Measurements from ENCODE around the gene TOX3.

- TF ChIP-seq EP300 (IDR thresholded peaks at IDR 0.05) (no peak), CTCF (IDR thresholded peaks at IDR 0.05) (no peak)
Observed at GRCh38 chr16:52441886-52442285, 105.1 kb downstream of the TOX3 start.

Measured in gastroesophageal sphincter (tissue), 3 donors.